Parietal lobe (tissue), 1 donor: Measurements from ENCODE around the gene GATAD1. TPM values are rescaled to one million over a fixed set of nuclear protein-coding genes. Genes with fewer than 3 reads are reported as not detected.

Experiments used
- total RNA-seq: library from RNA; depleted of rRNA; stranded (reverse); fragments of >200 nt; gene quantifications from one replicate; pipeline ENCODE4 v1.2.3, GENCODE V29; 2014

Gene GATAD1, protein sequence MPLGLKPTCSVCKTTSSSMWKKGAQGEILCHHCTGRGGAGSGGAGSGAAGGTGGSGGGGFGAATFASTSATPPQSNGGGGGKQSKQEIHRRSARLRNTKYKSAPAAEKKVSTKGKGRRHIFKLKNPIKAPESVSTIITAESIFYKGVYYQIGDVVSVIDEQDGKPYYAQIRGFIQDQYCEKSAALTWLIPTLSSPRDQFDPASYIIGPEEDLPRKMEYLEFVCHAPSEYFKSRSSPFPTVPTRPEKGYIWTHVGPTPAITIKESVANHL
- total RNA-seq: 50.1 TPM

DNA sequence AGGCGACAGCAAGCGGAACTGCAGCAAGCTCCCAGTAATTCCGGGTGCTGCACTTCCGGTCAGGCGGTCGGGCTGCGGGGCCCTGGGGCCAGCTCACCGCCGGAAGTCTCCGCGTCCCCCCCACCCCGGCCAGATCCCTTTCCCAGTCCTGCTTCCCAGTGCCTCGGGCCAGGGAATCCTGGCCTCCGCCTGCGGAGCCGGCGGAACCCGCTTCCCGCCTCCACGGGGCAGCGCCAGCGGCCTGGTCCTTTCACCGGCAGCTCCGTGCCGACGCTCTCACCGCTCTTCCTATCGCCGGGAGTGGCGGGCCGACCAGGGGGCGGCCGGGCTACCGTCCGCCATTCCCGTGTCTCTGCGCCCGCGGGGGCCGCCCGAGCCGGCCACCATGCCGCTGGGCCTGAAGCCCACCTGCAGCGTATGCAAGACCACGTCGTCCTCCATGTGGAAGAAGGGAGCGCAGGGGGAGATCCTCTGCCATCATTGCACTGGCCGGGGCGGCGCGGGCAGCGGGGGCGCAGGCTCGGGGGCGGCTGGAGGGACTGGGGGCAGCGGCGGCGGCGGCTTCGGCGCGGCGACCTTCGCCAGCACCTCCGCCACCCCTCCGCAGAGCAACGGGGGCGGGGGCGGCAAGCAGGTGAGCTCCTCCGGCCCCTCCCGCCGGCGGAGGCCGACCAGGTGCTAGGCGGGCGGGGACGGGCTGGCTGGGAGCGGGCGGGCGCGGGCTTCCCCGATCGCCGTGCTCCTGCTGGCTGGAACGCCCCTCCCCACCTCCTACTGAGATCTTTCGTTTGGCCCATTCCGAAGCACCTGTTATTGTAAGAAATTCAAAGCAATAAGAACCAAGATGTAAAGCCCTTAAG, at the start of gene GATAD1:
Gene GATAD1, plus strand, starts transcription at position 138 of the 860 bp plus-strand sequence. Its CDS starts 248 bp downstream, at position 386.

DNA sequence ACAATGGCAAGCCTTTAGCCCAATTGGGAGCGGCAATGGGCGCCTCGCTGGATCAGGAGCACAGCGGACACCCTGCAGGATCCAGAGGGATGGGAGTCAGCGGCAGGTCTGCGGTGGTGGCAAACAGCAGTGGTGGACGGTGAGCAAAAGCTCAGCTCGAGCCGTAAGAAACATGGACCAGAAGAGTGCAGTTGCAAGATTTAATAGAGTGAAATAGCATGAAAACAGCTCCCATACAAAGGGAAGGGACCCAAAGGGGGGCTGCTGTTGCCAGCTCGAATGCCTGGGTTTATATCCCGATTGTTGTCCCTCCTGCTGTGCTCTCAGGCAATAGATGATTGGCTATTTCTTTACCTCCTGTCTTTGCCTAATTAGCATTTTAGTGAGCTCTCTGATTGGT, 30.4 kb downstream of the GATAD1 start, which contains the start of gene ERVW-1:
Gene ERVW-1, minus strand, starts transcription at position 266 of the 400 bp plus-strand sequence. CDS start 7,565 bp downstream, outside the sequence.

Other genes starting within 250 kb of the GATAD1 start
- 130 TPM for gene KRIT1, start 201.6 kb upstream of the GATAD1 start, total RNA-seq
- 122 TPM for gene ANKIB1, start 201.5 kb upstream of the GATAD1 start, total RNA-seq
- not detected for gene ERVW-1, start 30.5 kb downstream of the GATAD1 start, total RNA-seq
- gene PEX1, start 81.0 kb downstream of the GATAD1 start, total RNA-seq: 67.3 TPM
- 24.4 TPM for gene RBM48, start 81.3 kb downstream of the GATAD1 start, total RNA-seq
- 59.2 TPM for gene FAM133B, start 142.9 kb downstream of the GATAD1 start, total RNA-seq